ENCODE measurements around the gene F12.

DNA sequence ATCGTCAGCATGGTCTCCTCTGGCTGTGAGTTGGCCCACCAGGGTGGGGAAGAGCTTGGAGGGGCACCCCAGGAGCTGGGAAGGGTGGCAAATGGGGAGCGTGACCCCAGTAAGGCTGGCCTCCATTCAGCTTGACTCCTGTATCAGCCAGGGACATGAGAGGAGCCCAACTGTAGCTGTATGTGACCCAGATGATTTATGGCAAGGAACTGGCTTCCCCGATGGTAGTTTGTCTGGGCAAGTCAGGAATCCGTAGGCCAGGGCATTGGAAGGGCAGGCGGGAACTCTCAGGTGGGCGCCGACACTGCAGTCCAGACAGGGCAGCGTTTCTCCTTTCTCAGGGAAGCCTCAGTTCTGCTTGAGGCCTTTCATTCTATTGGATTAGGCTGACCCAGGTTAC is 22.8 kb downstream of the F12 start:
- TF ChIP-seq, protein P1, sequence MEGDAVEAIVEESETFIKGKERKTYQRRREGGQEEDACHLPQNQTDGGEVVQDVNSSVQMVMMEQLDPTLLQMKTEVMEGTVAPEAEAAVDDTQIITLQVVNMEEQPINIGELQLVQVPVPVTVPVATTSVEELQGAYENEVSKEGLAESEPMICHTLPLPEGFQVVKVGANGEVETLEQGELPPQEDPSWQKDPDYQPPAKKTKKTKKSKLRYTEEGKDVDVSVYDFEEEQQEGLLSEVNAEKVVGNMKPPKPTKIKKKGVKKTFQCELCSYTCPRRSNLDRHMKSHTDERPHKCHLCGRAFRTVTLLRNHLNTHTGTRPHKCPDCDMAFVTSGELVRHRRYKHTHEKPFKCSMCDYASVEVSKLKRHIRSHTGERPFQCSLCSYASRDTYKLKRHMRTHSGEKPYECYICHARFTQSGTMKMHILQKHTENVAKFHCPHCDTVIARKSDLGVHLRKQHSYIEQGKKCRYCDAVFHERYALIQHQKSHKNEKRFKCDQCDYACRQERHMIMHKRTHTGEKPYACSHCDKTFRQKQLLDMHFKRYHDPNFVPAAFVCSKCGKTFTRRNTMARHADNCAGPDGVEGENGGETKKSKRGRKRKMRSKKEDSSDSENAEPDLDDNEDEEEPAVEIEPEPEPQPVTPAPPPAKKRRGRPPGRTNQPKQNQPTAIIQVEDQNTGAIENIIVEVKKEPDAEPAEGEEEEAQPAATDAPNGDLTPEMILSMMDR (IDR thresholded peaks at IDR 0.05 in 8 of 11, conservative IDR thresholded peaks at IDR 0.05 in 3 of 11) = no peak
- TF ChIP-seq POLR2A (IDR thresholded peaks at IDR 0.05) (no peak), POLR2AphosphoS5 (IDR thresholded peaks at IDR 0.05) (no peak)
